Measurements from ENCODE around the gene ATXN7L1. TPM values are rescaled to one million over a fixed set of nuclear protein-coding genes. Genes with fewer than 3 reads are reported as not detected.

ATXN7L1 gene, protein sequence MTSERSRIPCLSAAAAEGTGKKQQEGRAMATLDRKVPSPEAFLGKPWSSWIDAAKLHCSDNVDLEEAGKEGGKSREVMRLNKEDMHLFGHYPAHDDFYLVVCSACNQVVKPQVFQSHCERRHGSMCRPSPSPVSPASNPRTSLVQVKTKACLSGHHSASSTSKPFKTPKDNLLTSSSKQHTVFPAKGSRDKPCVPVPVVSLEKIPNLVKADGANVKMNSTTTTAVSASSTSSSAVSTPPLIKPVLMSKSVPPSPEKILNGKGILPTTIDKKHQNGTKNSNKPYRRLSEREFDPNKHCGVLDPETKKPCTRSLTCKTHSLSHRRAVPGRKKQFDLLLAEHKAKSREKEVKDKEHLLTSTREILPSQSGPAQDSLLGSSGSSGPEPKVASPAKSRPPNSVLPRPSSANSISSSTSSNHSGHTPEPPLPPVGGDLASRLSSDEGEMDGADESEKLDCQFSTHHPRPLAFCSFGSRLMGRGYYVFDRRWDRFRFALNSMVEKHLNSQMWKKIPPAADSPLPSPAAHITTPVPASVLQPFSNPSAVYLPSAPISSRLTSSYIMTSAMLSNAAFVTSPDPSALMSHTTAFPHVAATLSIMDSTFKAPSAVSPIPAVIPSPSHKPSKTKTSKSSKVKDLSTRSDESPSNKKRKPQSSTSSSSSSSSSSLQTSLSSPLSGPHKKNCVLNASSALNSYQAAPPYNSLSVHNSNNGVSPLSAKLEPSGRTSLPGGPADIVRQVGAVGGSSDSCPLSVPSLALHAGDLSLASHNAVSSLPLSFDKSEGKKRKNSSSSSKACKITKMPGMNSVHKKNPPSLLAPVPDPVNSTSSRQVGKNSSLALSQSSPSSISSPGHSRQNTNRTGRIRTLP
- 5.9 and 6.2 TPM in 2 replicates for total RNA-seq (2014; rRNA removed; shearing (Covaris generic))

- DNase-seq, result peak; percentile 95 to 97
Observed at GRCh38 chr7:105876091-105876963, at the start of gene ATXN7L1. ATXN7L1 (minus strand) TSS chr7:105876599; CDS start chr7:105876558, 41 bp downstream.

DNA sequence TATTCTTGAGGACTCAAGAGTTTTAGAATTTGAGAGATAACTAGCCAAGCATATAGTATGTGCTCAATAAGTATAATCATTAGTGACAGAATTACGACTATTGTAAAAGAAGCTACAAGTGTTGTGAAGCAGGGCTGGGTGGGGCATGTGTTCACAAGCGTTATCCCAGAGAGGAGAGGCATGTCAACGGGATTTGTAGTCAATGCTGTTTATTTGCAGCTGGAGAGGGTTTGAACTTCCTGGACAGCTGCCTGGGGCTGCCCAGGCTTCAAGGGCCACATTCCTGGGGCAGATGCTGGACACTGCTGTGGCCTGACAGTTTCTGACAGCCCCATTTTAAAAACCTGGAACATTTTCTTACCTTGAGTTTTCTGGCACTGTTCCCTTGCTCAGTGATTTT, 49.7 kb upstream of the ATXN7L1 start:
- peak; percentile 54 to 62 for DNase-seq
- H3K27me3 ChIP-seq, result no peaks in the 10 kb centered on the region
- peaks cover 5% of the 10 kb centered on the region; the same call in 1 of the 2 replicates for H3K4me1 ChIP-seq
- no peaks in the 10 kb centered on the region for H3K36me3 ChIP-seq
- H3K9me3 ChIP-seq (replicated peaks), result 0 out of 2 replicates have a peak, but pooled peaks cover 4% of the 10 kb centered on the region
- H3K27ac ChIP-seq, result no peak overlapping the region
- H3K4me3 ChIP-seq, result no peak overlapping the region

More at GRCh38 chr7:105876091-105876963, at the start of gene ATXN7L1:
- Histone ChIP-seq H3K27ac (peak within 1 kb of the TSS; percentile 70), H3K36me3 (no peaks in the 10 kb centered on the region), H3K9me3 (replicated peaks) (no peaks in the 10 kb centered on the region), H3K4me1 (peaks cover 6% of the 10 kb centered on the region; the same call in 1 of the 2 replicates), H3K27me3 (no peaks in the 10 kb centered on the region), H3K4me3 (peak within 1 kb of the TSS; percentile 81)

- H3K4me3 ChIP-seq, result no peak overlapping the region
- H3K27me3 ChIP-seq, result no peaks in the 10 kb centered on the region
- no peak overlapping the region for H3K27ac ChIP-seq
- H3K4me1 ChIP-seq, result peaks cover 5% of the 10 kb centered on the region; the same call in 1 of the 2 replicates
- 0 out of 2 replicates have a peak, but pooled peaks cover 4% of the 10 kb centered on the region for H3K9me3 ChIP-seq (replicated peaks)
- no peak for DNase-seq
- no peaks in the 10 kb centered on the region for H3K36me3 ChIP-seq
Observed at GRCh38 chr7:105924945-105925344, 48.5 kb upstream of the ATXN7L1 start.

GRCh38 chr7:105920766-105921165, 44.4 kb upstream of the ATXN7L1 start:
- no peaks in the 10 kb centered on the region for H3K27me3 ChIP-seq
- H3K4me3 ChIP-seq, result no peak overlapping the region
- no peaks in the 10 kb centered on the region for H3K4me1 ChIP-seq
- 0 out of 2 replicates have a peak, but pooled peaks cover 4% of the 10 kb centered on the region for H3K9me3 ChIP-seq (replicated peaks)
- DNase-seq, result no peak
- no peaks in the 10 kb centered on the region for H3K36me3 ChIP-seq
- H3K27ac ChIP-seq, result no peak overlapping the region

DNA sequence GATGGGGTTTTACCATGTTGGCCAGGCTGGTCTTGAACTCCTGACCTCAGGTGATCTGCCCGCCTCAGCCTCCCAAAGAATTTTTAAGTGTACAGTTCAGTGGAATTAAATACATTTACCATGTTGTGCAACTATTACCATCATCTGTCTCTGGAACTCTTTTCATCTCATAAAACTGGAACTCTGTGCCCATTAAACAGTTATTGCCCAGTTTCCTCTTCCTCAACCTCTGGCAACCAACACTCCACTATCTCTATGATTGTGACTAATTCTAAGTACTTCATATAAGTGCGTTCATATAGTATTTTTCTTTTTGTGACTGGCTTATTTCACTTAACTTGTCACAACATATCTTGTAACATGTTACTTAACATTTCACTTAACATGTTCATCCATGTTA, 41.3 kb upstream of the ATXN7L1 start:
- no peak for DNase-seq
- 0 out of 2 replicates have a peak, but pooled peaks cover 4% of the 10 kb centered on the region for H3K9me3 ChIP-seq (replicated peaks)
- no peaks in the 10 kb centered on the region for H3K27me3 ChIP-seq
- H3K4me3 ChIP-seq, result no peak overlapping the region
- H3K36me3 ChIP-seq, result no peaks in the 10 kb centered on the region
- H3K4me1 ChIP-seq, result no peaks in the 10 kb centered on the region
- H3K27ac ChIP-seq, result no peak overlapping the region

DNA sequence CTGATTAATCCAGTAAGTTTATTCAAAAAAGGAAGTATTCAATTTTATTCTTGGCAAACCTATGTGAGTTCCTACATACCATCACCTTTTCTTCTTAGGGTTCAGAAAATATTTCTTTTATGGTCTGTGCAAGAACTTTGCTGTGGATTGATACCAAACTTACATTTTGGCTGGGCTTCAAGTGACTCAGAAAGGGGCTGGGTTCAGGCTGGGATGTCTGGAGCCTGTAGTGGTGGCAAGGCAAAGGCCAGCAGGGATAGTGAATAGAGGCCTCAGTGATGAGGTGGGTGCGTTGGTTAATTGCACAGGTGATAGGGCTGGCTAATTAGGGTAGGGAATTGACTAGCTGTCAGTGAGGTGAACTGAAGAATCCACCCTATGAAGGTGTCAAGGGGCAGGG, 40.2 kb upstream of the ATXN7L1 start:
- Histone ChIP-seq H3K27me3 (no peaks in the 10 kb centered on the region), H3K27ac (no peak overlapping the region), H3K4me1 (no peaks in the 10 kb centered on the region), H3K9me3 (replicated peaks) (0 out of 2 replicates have a peak, but pooled peaks cover 2% of the 10 kb centered on the region), H3K4me3 (no peak overlapping the region), H3K36me3 (no peaks in the 10 kb centered on the region)
- DNase-seq, result no peak

GRCh38 chr7:105913947-105914346, 37.5 kb upstream of the ATXN7L1 start:
- Histone ChIP-seq H3K27me3 (no peaks in the 10 kb centered on the region), H3K27ac (no peak overlapping the region), H3K9me3 (replicated peaks) (0 out of 2 replicates have a peak, but pooled peaks cover 2% of the 10 kb centered on the region), H3K4me1 (no peaks in the 10 kb centered on the region), H3K4me3 (no peak overlapping the region), H3K36me3 (no peaks in the 10 kb centered on the region)
- DNase-seq, result no peak

DNA sequence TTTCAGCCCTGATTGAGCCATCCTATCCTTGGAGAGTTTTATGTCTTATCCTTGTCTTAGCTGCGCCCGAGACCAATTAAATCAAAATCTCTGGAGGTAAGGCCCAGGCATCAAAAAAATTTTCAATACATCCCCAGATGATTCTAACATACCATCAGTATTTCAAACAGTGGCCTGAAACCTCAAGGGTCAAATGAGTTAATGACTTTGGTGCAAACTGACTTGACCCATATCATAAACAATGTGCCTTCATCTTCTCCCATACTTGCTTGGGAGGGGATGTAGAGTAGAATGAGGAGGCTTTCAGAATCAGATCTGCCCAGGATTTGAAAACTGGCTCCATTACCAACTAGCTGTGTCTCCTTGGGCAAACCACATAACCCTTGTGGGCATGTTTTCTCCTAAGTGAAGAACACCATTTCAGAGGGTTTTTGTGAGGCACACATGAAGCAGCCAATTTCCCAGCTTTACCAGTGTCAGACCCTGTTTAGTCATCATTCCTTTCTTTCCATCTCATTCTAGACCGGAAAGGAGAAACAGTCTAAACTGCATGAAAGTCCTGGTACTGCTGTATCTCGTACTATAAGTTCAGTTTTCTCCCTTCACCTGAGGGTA, 35.7 kb upstream of the ATXN7L1 start:
- no peaks in the 10 kb centered on the region for H3K27me3 ChIP-seq

GRCh38 chr7:105910172-105910571, 33.8 kb upstream of the ATXN7L1 start:
- H3K27me3 ChIP-seq, result no peaks in the 10 kb centered on the region
- no peaks in the 10 kb centered on the region for H3K4me1 ChIP-seq
- H3K27ac ChIP-seq, result no peak overlapping the region
- H3K36me3 ChIP-seq, result no peaks in the 10 kb centered on the region
- DNase-seq, result no peak
- 0 out of 2 replicates have a peak, but pooled peaks cover 2% of the 10 kb centered on the region for H3K9me3 ChIP-seq (replicated peaks)
- H3K4me3 ChIP-seq, result no peak overlapping the region

More for the DNA sequence above, 35.7 kb upstream of the ATXN7L1 start:
- Histone ChIP-seq H3K27ac (no peak overlapping the region), H3K36me3 (no peaks in the 10 kb centered on the region), H3K9me3 (replicated peaks) (0 out of 2 replicates have a peak, but pooled peaks cover 2% of the 10 kb centered on the region), H3K4me1 (no peaks in the 10 kb centered on the region), H3K4me3 (no peak overlapping the region)
- no peak for DNase-seq

DNA sequence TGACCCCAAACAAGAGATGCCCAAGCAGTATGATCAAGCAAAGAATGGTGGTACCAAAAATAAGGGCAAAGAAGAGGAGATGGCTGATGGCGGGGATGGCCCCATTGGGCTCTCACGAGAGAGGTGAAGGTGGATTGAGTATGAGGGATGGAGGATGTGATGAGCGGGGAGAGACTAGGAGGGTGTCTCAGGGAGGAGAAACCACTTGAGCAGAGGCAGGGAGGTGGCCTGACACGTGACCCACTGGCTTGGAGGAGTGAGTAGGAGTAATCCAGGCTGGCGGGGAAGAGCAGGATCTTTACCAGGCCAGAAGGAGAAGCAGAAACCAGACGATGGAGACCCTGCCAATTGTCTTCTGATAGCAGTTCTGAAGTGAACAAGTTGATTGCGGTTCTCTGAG, 33.3 kb upstream of the ATXN7L1 start:
- Histone ChIP-seq H3K4me1 (no peaks in the 10 kb centered on the region), H3K27me3 (no peaks in the 10 kb centered on the region), H3K27ac (no peak overlapping the region), H3K36me3 (no peaks in the 10 kb centered on the region), H3K9me3 (replicated peaks) (0 out of 2 replicates have a peak, but pooled peaks cover 2% of the 10 kb centered on the region), H3K4me3 (no peak overlapping the region)
- DNase-seq, result no peak

DNA sequence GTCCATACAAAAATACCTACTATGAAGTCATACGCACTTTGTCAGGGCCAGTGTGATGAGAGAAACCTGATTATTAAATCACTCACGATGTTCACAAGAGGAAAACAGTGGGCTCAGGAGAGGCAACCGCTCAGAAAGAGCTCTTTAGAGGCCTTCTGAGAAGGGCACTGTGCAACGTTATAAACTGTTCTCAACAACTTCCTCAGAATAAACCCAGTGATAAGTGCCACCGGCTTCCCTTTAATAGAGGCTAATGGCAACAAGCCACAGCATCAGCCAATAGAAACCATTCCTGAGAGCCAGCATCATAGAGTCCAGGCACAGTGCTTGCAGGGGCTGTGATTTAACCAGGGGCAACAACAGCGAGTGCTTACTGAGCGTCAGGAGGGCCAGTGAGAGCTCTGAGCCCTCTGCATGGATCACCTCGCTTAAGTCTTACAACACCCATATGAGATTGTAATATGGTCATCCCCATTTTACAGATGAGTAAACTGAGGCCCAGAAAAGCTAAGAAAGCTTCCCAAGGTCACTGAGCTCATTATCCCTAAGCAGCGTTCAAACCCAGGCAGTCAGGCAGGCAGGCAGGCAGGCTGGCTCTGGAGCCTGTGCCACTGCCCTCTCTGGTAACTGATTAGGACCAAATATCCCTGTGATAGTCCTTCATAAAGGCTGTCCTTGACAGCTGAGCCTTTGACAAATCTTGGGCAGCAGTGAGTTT, 30.9 kb upstream of the ATXN7L1 start:
- H3K4me1 ChIP-seq, result no peaks in the 10 kb centered on the region
- 0 out of 2 replicates have a peak, but pooled peaks cover 2% of the 10 kb centered on the region for H3K9me3 ChIP-seq (replicated peaks)
- H3K27me3 ChIP-seq, result no peaks in the 10 kb centered on the region
- no peak overlapping the region for H3K27ac ChIP-seq
- H3K36me3 ChIP-seq, result no peaks in the 10 kb centered on the region
- H3K4me3 ChIP-seq, result no peak overlapping the region
- DNase-seq, result no peak

- H3K27ac ChIP-seq, result no peak overlapping the region
- DNase-seq, result no peak
- no peaks in the 10 kb centered on the region for H3K36me3 ChIP-seq
- H3K9me3 ChIP-seq (replicated peaks), result no peaks in the 10 kb centered on the region
- no peaks in the 10 kb centered on the region for H3K27me3 ChIP-seq
- H3K4me1 ChIP-seq, result no peaks in the 10 kb centered on the region
- no peak overlapping the region for H3K4me3 ChIP-seq
Observed at GRCh38 chr7:105906695-105907094, 30.3 kb upstream of the ATXN7L1 start.

- Histone ChIP-seq H3K4me3 (no peak overlapping the region), H3K9me3 (replicated peaks) (no peaks in the 10 kb centered on the region), H3K27ac (no peak overlapping the region), H3K36me3 (no peaks in the 10 kb centered on the region), H3K4me1 (no peaks in the 10 kb centered on the region), H3K27me3 (no peaks in the 10 kb centered on the region)
- DNase-seq, result no peak
Observed at GRCh38 chr7:105905910-105906568, 29.6 kb upstream of the ATXN7L1 start.

Measured in SJCRH30 (cell line).